CD4-positive, alpha-beta T cell (primary cell): ENCODE results near the gene NGFR. TPM values are rescaled to one million over a fixed set of nuclear protein-coding genes. Genes with fewer than 3 reads are reported as not detected.

Source experiments
- ATAC-seq: fragments of 200-7000 bp; cut with Tn5 transposase; one replicate; pipeline ENCODE4 v1.10.0; 2022; ENCODE audit warnings: mild to moderate bottlenecking; ENCODE audit not compliant: poor library complexity
- CTCF ChIA-PET: fragments of 350-600 bp; sonication (Branson Sonifier 250); formaldehyde crosslinking; loops from one replicate; lab custom pipeline; 2021; ENCODE audit warnings: antibody characterized with exemption, inconsistent platforms; lab: Charles Lee
- POLR2A ChIA-PET: fragments of 350-600 bp; sonication (Branson Sonifier 250); formaldehyde crosslinking; loops from one replicate; lab custom pipeline; 2021; ENCODE audit warnings: antibody characterized with exemption, inconsistent platforms; lab: Charles Lee
- DNase-seq, 14 experiments: peaks; one replicate each; pipeline ENCODE4 v3.0.0-alpha.2; 2013 to 2020; ENCODE audit warnings: mixed read lengths in 2 of 14
- H3K27ac ChIP-seq, 2 donors: one replicate each; pipeline versions ENCODE4 v1.5.1 to v1.7.0; 2013; ENCODE audit warnings: low read length in 2 of 2, low read depth in 1 of 2, mild to moderate bottlenecking in 1 of 2
- H3K27me3 ChIP-seq, 2 experiments: 1 replicate in 1 of 2; 2 replicates in 1 of 2; pipeline versions ENCODE4 v1.6.1 to v1.7.0; 2013; ENCODE audit warnings: low read length in 2 of 2, control low read depth in 1 of 2, mild to moderate bottlenecking in 1 of 2, moderate library complexity in 1 of 2; ENCODE audit not compliant: insufficient read depth in 2 of 2, control insufficient read depth in 1 of 2
- H3K36me3 ChIP-seq: one replicate; pipeline ENCODE4 v1.6.1; 2013; ENCODE audit warnings: low read length, control low read depth; ENCODE audit not compliant: insufficient read depth
- H3K4me1 ChIP-seq: one replicate; pipeline ENCODE4 v1.6.1; 2013; ENCODE audit warnings: low read length, control low read depth; ENCODE audit not compliant: insufficient read depth
- H3K4me3 ChIP-seq: one replicate; pipeline ENCODE4 v1.5.1; 2013; ENCODE audit warnings: mild to moderate bottlenecking, low read length, moderate library complexity
- H3K9me3 ChIP-seq, 2 experiments: 1 replicate in 1 of 2; 2 replicates in 1 of 2; pipeline versions ENCODE4 v1.6.1 to v1.7.0; 2013; ENCODE audit warnings: low read length in 2 of 2, mild to moderate bottlenecking in 2 of 2, control low read depth in 1 of 2, moderate library complexity in 1 of 2; ENCODE audit not compliant: control insufficient read depth in 1 of 2, insufficient read depth in 1 of 2
- H3K27ac Mint-ChIP-seq: one replicate; pipeline ENCODE4 v1.8.0; 2020; ENCODE audit warnings: mixed read lengths
- H3K27me3 Mint-ChIP-seq: one replicate; pipeline ENCODE4 v1.8.0; 2021; ENCODE audit warnings: mixed read lengths
- H3K36me3 Mint-ChIP-seq: one replicate; pipeline ENCODE4 v1.8.0; 2021; ENCODE audit warnings: low read depth, mixed read lengths
- H3K4me1 Mint-ChIP-seq: one replicate; pipeline ENCODE4 v1.8.0; 2021; ENCODE audit warnings: low read depth, mixed read lengths
- H3K4me3 Mint-ChIP-seq: one replicate; pipeline ENCODE4 v1.8.0; 2020; ENCODE audit warnings: mild to moderate bottlenecking, mixed read lengths
- H3K9me3 Mint-ChIP-seq: one replicate; pipeline ENCODE4 v1.8.0; 2020; ENCODE audit warnings: mixed read lengths
- intact Hi-C, 2 experiments: fragments of 100-400 bp; cut with DNase I in 1 of 2; cut with micrococcal nuclease in 1 of 2; formaldehyde crosslinking; loops; one replicate each; pipeline versions ENCODE4 v1.15.1 to v1.9.0; 2023 to 2025; cut with DNase I, micrococcal nuclease
- total RNA-seq, 174 experiments: library from RNA in 2 of 174; stranded (reverse) in 2 of 174; gene quantifications; one replicate each; pipeline ENCODE4 v1.2.3 and lab custom pipeline; 2021 to 2026
- TF ChIP-seq, protein P1 (sequence below): fragments of 200-600 bp; IDR thresholded peaks from one replicate; pipeline ENCODE4 v1.8.0; 2022; ENCODE audit warnings: antibody characterized with exemption, mild to moderate bottlenecking

NGFR gene
- total RNA-seq, 2 experiments from 2014 or later: 0.11 to 0.22 TPM

DNA sequence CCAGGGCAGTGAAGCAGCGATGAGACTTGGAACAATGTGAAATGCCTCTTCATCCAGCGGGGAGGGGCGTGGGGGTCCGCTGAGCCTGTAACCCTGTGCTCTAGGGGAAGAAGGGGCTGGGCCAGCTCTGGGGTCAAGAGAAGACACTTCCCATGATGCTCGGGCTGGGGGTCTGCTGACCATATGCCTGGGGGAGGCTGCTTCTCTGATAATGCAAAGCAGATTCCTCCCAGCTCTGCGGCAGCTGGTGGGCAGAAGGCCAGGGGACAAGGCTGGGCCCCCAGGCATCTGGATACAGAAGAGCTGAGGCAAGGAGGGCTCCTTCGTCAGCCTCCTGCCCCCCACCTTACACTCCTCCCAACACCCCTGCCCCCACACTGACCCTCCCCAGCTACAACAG lies 24.7 kb downstream of the NGFR start:
- Histone ChIP-seq H3K4me1 (peaks cover 14% of the 10 kb centered on the region), H3K27me3 (no peaks in the 10 kb centered on the region), H3K36me3 (no peaks in the 10 kb centered on the region), H3K9me3 (no peaks in the 10 kb centered on the region), H3K4me3 (no peak overlapping the region), H3K27ac (no peak overlapping the region)
- no peak overlapping the region for H3K27ac Mint-ChIP-seq
- CTCF ChIA-PET: no interaction called here
- no peak for ATAC-seq
- no peaks in the 10 kb centered on the region for H3K27me3 Mint-ChIP-seq
- DNase-seq: no peak
- intact Hi-C loops: no loop called here
- H3K4me1 Mint-ChIP-seq: peaks cover 12% of the 10 kb centered on the region
- H3K9me3 Mint-ChIP-seq: no peaks in the 10 kb centered on the region
- H3K4me3 Mint-ChIP-seq: no peak overlapping the region
- POLR2A ChIA-PET: no interaction called here
- TF ChIP-seq, protein P1, sequence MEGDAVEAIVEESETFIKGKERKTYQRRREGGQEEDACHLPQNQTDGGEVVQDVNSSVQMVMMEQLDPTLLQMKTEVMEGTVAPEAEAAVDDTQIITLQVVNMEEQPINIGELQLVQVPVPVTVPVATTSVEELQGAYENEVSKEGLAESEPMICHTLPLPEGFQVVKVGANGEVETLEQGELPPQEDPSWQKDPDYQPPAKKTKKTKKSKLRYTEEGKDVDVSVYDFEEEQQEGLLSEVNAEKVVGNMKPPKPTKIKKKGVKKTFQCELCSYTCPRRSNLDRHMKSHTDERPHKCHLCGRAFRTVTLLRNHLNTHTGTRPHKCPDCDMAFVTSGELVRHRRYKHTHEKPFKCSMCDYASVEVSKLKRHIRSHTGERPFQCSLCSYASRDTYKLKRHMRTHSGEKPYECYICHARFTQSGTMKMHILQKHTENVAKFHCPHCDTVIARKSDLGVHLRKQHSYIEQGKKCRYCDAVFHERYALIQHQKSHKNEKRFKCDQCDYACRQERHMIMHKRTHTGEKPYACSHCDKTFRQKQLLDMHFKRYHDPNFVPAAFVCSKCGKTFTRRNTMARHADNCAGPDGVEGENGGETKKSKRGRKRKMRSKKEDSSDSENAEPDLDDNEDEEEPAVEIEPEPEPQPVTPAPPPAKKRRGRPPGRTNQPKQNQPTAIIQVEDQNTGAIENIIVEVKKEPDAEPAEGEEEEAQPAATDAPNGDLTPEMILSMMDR: no peak
- H3K36me3 Mint-ChIP-seq: no peaks in the 10 kb centered on the region

DNA sequence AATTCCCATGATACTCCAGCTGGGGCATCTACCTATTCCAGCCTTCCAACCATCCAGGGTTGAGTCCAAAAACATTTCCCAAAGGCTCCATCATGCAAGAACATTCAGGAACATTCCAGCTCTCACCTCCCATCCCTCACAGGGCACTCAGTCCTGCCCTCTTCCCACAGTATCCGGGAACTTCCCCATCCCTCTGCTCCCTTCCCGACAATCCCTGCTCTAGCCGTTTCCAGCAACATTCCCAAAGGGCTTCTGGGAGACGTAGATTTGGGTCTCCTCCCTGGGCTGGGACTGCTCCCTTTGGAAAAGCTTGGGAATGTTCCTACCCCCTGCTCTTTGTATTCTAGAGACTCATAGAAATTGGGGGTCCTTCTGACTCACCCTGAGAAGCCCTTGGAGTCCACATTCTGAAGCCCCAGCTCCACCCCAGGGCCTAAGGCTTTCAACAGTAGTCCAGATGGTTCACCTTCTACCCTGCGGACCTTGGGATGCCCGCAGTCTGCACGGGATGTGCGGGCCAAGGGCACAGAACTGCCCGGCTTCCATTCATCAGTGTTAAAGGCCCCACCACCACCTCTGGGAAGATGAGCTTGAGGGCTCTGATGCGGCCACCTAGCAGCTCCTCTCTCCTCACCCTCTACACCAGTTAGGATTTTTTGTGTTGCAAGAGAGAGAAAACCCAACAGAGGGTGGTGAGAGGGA lies 25.4 kb downstream of the NGFR start:
- DNase-seq (no peak), ATAC-seq (no peak)
- H3K36me3 Mint-ChIP-seq: no peaks in the 10 kb centered on the region
- POLR2A ChIA-PET: no interaction called here
- H3K4me3 ChIP-seq: no peak overlapping the region
- TF ChIP-seq, protein P1: no peak
- intact Hi-C loops: no loop called here
- H3K27ac Mint-ChIP-seq: no peak overlapping the region
- H3K4me1 Mint-ChIP-seq: peaks cover 12% of the 10 kb centered on the region
- no peaks in the 10 kb centered on the region for H3K27me3 Mint-ChIP-seq
- H3K4me3 Mint-ChIP-seq: no peak overlapping the region
- H3K4me1 ChIP-seq: peaks cover 12% of the 10 kb centered on the region
- H3K36me3 ChIP-seq: no peaks in the 10 kb centered on the region
- no peaks in the 10 kb centered on the region for H3K27me3 ChIP-seq
- H3K9me3 ChIP-seq: no peaks in the 10 kb centered on the region
- H3K9me3 Mint-ChIP-seq: no peaks in the 10 kb centered on the region
- CTCF ChIA-PET: no interaction called here
- H3K27ac ChIP-seq: no peak overlapping the region

DNA sequence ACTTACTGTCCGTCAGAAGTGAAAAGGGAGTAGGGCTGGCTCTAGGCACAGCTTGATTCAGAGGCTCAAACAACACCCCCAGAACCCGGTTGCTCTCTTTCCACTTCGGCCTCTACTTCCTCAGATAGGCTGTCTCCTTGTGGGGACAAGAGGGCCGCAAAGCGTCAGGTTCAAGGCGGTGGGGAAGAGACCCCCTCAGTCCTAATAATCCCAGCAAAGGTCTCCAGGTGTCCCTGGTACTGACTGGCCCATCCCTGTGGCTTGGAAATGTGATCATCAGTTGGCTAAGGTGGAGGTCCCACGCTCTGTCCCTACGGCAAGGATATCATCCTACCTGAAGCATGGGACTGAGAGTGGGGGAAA lies 26.0 kb downstream of the NGFR start:
- intact Hi-C loops: no loop called here
- Mint-ChIP-seq H3K36me3 (no peaks in the 10 kb centered on the region), H3K27ac (no peak overlapping the region), H3K4me3 (no peak overlapping the region), H3K27me3 (no peaks in the 10 kb centered on the region), H3K9me3 (no peaks in the 10 kb centered on the region), H3K4me1 (peaks cover 12% of the 10 kb centered on the region)
- TF ChIP-seq, protein P1: no peak
- DNase-seq (no peak), ATAC-seq (no peak)
- Histone ChIP-seq H3K9me3 (no peaks in the 10 kb centered on the region), H3K36me3 (no peaks in the 10 kb centered on the region), H3K27ac (no peak overlapping the region), H3K4me1 (peaks cover 11% of the 10 kb centered on the region), H3K27me3 (no peaks in the 10 kb centered on the region), H3K4me3 (no peak overlapping the region)
- POLR2A ChIA-PET: no interaction called here
- CTCF ChIA-PET: no interaction called here
